Right lobe of liver (tissue), 6 donors: Measurements from ENCODE around the gene INPP4B. TPM values are rescaled to one million over a fixed set of nuclear protein-coding genes. Genes with fewer than 3 reads are reported as not detected.

Experiments
- ATAC-seq, 4 donors: fragments of 200-7000 bp; cut with Tn5 transposase; one replicate each; pipeline ENCODE4 v1.9.1; 2020; ENCODE audit warnings: mild to moderate bottlenecking in 4 of 4, moderate library complexity in 4 of 4
- DNase-seq, 3 donors: peaks; one replicate each; pipeline ENCODE4 v3.0.0-alpha.2; 2020
- H3K27ac ChIP-seq, 3 donors: fragments of 200-600 bp; one replicate each; pipeline ENCODE4 v1.8.0; 2022
- H3K27me3 ChIP-seq, 2 donors: fragments of 200-600 bp; one replicate each; pipeline ENCODE4 v1.8.0; 2022
- H3K36me3 ChIP-seq, 4 donors: fragments of 200-600 bp; sonication (generic) in 1 of 4; one replicate each; pipeline versions ENCODE4 v1.5.1 to v1.8.0; 2017 to 2022; ENCODE audit warnings: control low read depth in 1 of 4
- H3K4me1 ChIP-seq, 4 donors: fragments of 200-600 bp; sonication (generic) in 1 of 4; one replicate each; pipeline versions ENCODE4 v1.5.1 to v1.8.0; 2017 to 2022; ENCODE audit warnings: control low read depth in 1 of 4
- H3K4me3 ChIP-seq, 3 donors: fragments of 200-600 bp; one replicate each; pipeline ENCODE4 v1.8.0; 2022
- H3K9me3 ChIP-seq, 4 donors: fragments of 200-600 bp; sonication (generic) in 1 of 4; one replicate each; pipeline versions ENCODE4 v1.5.1 to v1.8.0; 2017 to 2022; ENCODE audit warnings: control low read depth in 1 of 4
- CTCF ChIP-seq, 4 donors: fragments of 200-600 bp in 3 of 4; fragments of 450-650 bp in 1 of 4; IDR thresholded peaks; one replicate each; pipeline versions ENCODE4 v1.5.1 to v1.8.0; 2016 to 2022; ENCODE audit warnings: antibody characterized with exemption in 4 of 4, mild to moderate bottlenecking in 2 of 4
- POLR2A ChIP-seq: fragments of 450-650 bp; IDR thresholded peaks from one replicate; pipeline ENCODE4 v1.6.1; 2017; ENCODE audit warnings: antibody characterized with exemption, mild to moderate bottlenecking
- WGBS: methylation state at CpG from one replicate; pipeline ENCODE4 v1.1.6; 2018; ENCODE audit warnings: low coverage, low lambda C conversion rate; ENCODE audit not compliant: insufficient coverage; ENCODE audit errors: missing lambda C conversion rate; 5-methylcytosine and 5-hydroxymethylcytosine counted together
- intact Hi-C, 2 donors: fragments of 100-400 bp; cut with DNase I; formaldehyde crosslinking; loops; one replicate each; pipeline versions ENCODE4 v1.11.2 to v1.14.1; 2022
- total RNA-seq, 6 experiments: library from RNA; depleted of rRNA in 2 of 6; stranded (reverse); fragments of >200 nt in 2 of 6; fragmentation: NEBNext Ultra II Directional in 3 of 6; extraction: Animal tissue kit (Norgen Biotek cat#: 25700) in 3 of 6; gene quantifications; one replicate each; pipeline versions ENCODE4 v1.1.0 to v1.2.4, GENCODE V29; 2016 to 2023
- donor health status: DM: no; HTN: yes; CAD: no.
- donor health status: DM: no; HTN: no; CAD: no.
- donor health status: DM: no; HTN: no; CAD: no.
- donor health status: DM: no; HTN: yes; CAD: no.
- donor health status: DM: no; HTN: yes; CAD: no.

The INPP4B gene
- total RNA-seq, 6 experiments from 2014 or later: 0.73 to 5.0 (median 1.6) TPM

DNA sequence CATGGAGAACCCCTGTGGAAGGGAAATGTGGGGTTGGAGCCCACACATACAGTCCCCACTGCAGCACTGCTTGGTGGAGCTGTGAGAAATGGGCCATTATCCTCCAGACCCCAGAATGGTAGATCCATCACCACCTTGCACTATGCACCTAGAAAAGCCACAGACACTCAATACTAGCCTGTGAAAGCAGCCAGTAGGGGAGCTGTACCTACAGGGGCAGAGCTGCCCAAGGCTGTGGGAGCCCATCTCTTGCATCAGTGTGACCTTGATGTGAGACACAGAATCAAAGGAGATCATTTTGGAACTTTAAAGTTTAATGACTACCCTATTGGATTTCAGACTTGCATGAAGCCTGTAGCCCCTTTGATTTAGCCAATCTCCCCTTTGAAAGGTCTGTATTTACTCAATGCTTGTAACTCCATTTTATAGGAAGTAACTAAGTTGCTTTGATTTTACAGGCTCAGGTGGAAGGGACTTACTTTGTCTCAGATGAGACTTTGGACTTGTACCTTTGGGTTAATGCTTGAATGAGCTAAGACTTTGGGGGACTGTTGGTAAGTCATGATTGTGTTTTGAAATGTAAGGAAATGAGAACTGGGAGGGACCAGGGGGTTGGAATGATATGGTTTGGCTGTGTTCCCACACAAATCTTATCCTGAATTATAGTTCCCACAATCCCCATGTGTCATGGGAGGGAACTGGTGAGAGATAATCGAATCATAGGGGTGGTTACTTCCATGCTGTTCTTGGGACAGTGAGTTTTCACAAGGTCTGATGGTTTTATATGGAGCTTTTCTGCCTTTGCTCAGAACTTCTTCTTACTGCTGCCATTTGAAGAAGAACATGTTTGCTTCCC is 352.6 kb downstream of the INPP4B start:
- DNase-seq (no peak), ATAC-seq (no peak)
- no peak overlapping the region for H3K4me3 ChIP-seq
- intact Hi-C loops: no loop called here
- 27% methylated on average over 1 of the region's 1 CpG for whole genome bisulfite sequencing
- no peaks in the 10 kb centered on the region for H3K36me3 ChIP-seq
- TF ChIP-seq POLR2A (no peak), CTCF (IDR thresholded peaks at IDR 0.05) (no peak)
- no peak overlapping the region for H3K27ac ChIP-seq
- H3K4me1 ChIP-seq: no peaks in the 10 kb centered on the region
- no peaks in the 10 kb centered on the region for H3K27me3 ChIP-seq
- H3K9me3 ChIP-seq: no peaks in the 10 kb centered on the region

GRCh38 chr4:142485452-142485851 is 360.6 kb downstream of the INPP4B start:
- DNase-seq (no peak), ATAC-seq (no peak)
- intact Hi-C loops: no loop called here
- TF ChIP-seq CTCF (IDR thresholded peaks at IDR 0.05) (no peak), POLR2A (no peak)
- no peak overlapping the region for H3K4me3 ChIP-seq
- no peaks in the 10 kb centered on the region for H3K9me3 ChIP-seq
- H3K4me1 ChIP-seq: no peaks in the 10 kb centered on the region
- 63% methylated on average over 3 of the region's 3 CpGs for WGBS
- no peaks in the 10 kb centered on the region for H3K36me3 ChIP-seq
- H3K27me3 ChIP-seq: no peaks in the 10 kb centered on the region
- no peak overlapping the region for H3K27ac ChIP-seq

- Histone ChIP-seq H3K4me1 (no peaks in the 10 kb centered on the region), H3K36me3 (no peaks in the 10 kb centered on the region), H3K27me3 (no peaks in the 10 kb centered on the region), H3K9me3 (no peaks in the 10 kb centered on the region), H3K27ac (no peak overlapping the region), H3K4me3 (no peak overlapping the region)
- DNase-seq: no peak
- no peak for TF ChIP-seq POLR2A
- no peak for TF ChIP-seq CTCF (IDR thresholded peaks at IDR 0.05)
- WGBS: 82% methylated on average over 1 of the region's 1 CpG
- intact Hi-C loops: no loop called here
- no peak for ATAC-seq
Observed at GRCh38 chr4:142480244-142480643, 365.9 kb downstream of the INPP4B start.

DNA sequence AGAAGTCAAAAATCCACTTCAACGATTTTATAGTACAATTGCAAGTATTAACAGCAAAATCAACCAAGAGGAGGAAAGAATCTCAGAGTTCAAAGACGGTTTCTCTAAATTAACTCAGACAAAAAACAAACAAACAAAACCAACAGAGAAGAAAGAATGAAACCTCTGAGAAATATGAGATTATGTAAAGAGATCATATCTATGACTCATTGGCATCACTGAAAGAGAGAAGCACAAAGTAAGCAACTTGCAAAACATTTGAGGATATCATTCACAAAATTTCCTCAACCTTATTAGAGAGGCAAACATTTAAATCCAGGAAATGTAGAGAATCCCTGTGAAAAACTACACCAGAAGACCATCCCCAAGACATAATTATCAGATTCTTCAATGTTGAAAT is 370.4 kb downstream of the INPP4B start:
- Histone ChIP-seq H3K36me3 (no peaks in the 10 kb centered on the region), H3K4me3 (no peak overlapping the region), H3K27me3 (no peaks in the 10 kb centered on the region), H3K27ac (no peak overlapping the region), H3K9me3 (no peaks in the 10 kb centered on the region), H3K4me1 (no peaks in the 10 kb centered on the region)
- no peak for TF ChIP-seq POLR2A
- no peak for TF ChIP-seq CTCF (IDR thresholded peaks at IDR 0.05)
- no peak for ATAC-seq
- DNase-seq: no peak
- intact Hi-C loops: no loop called here
- WGBS: 48% methylated on average over 2 of the region's 2 CpGs
